Muscle of leg (tissue), 11 donors: ENCODE data around the gene TGFB1I1. TPM values are rescaled to one million over a fixed set of nuclear protein-coding genes. Genes with fewer than 3 reads are reported as not detected.
"Not testable (repeated sequence)": the region's sequence is repeated elsewhere in the genome, so short reads cannot be mapped to it uniquely, and the experiment has no call there.

Experiments
- DNase-seq: peaks from one replicate; pipeline ENCODE4 v3.0.0; 2013
- H3K27ac ChIP-seq: one replicate; pipeline ENCODE4 v1.5.1; 2013; ENCODE audit warnings: mild to moderate bottlenecking, low read length, control low read depth
- H3K27me3 ChIP-seq: one replicate; pipeline ENCODE4 v1.6.1; 2013; ENCODE audit warnings: low read length; ENCODE audit not compliant: control insufficient read depth, insufficient read depth
- H3K36me3 ChIP-seq: one replicate; pipeline ENCODE4 v1.6.1; 2013; ENCODE audit warnings: low read length; ENCODE audit not compliant: control insufficient read depth, insufficient read depth
- H3K4me1 ChIP-seq: one replicate; pipeline ENCODE4 v1.6.1; 2013; ENCODE audit warnings: low read length; ENCODE audit not compliant: control insufficient read depth, insufficient read depth
- H3K4me3 ChIP-seq: one replicate; pipeline ENCODE4 v1.5.1; 2013; ENCODE audit warnings: low read length, control low read depth
- H3K9me3 ChIP-seq: replicated peaks from 2 replicates; pipeline ENCODE4 v1.6.1; 2013; ENCODE audit warnings: low read depth, low read length; ENCODE audit not compliant: control insufficient read depth
- WGBS: methylation state at CpG from one replicate; pipeline ENCODE4 v1.1.5; 2013; ENCODE audit warnings: missing lambda C conversion rate; ENCODE audit not compliant: insufficient coverage; 5-methylcytosine and 5-hydroxymethylcytosine counted together
- polyA plus RNA-seq, 8 donors: library from polyadenylated mRNA; unstranded; fragments of 120-200 nt; gene quantifications; one replicate each; pipeline versions ENCODE4 v1.2.1 to v1.2.3, GENCODE V29; 2013; ENCODE audit warnings: inconsistent platforms in 1 of 8, low replicate concordance in 1 of 8; ENCODE audit not compliant: insufficient read length in 8 of 8, insufficient read depth in 1 of 8
- total RNA-seq: library from RNA; stranded (reverse); fragments of 120-200 nt; gene quantifications from one replicate; pipeline ENCODE4 v1.2.4, GENCODE V29; 2013

The TGFB1I1 gene
- total and polyA plus RNA-seq, 9 donors = 29.9 to 127 (median 84.6) TPM

GRCh38 chr16:31499928-31500327 is 28.0 kb downstream of the TGFB1I1 start:
- 93% methylated on average over 7 of the region's 8 CpGs for WGBS
- DNase-seq = no peak

GRCh38 chr16:31501226-31501965 is 29.4 kb downstream of the TGFB1I1 start:
- Histone ChIP-seq H3K9me3 (no peaks in the 10 kb centered on the region), H3K27ac (no peak overlapping the region), H3K36me3 (peaks cover 61% of the 10 kb centered on the region), H3K4me3 (no peak overlapping the region), H3K4me1 (no peaks in the 10 kb centered on the region), H3K27me3 (no peaks in the 10 kb centered on the region)
- 100% methylated on average over 1 of the region's 3 CpGs for WGBS
- DNase-seq = no peak

More at GRCh38 chr16:31499928-31500327, 28.0 kb downstream of the TGFB1I1 start:
- H3K4me1 ChIP-seq = no peaks in the 10 kb centered on the region
- no peaks in the 10 kb centered on the region for H3K9me3 ChIP-seq
- H3K27me3 ChIP-seq = no peaks in the 10 kb centered on the region
- no peak overlapping the region for H3K4me3 ChIP-seq
- no peak overlapping the region for H3K27ac ChIP-seq
- peaks cover 65% of the 10 kb centered on the region for H3K36me3 ChIP-seq

- H3K27me3 ChIP-seq = no peaks in the 10 kb centered on the region
- peaks cover 5% of the 10 kb centered on the region for H3K4me1 ChIP-seq
- no CpG with 5 or more reads among the region's 4 CpGs for WGBS
- no peak overlapping the region for H3K4me3 ChIP-seq
- no peak overlapping the region for H3K27ac ChIP-seq
- no peak for DNase-seq
- no peaks in the 10 kb centered on the region for H3K9me3 ChIP-seq
- H3K36me3 ChIP-seq = peaks cover 55% of the 10 kb centered on the region
Observed at GRCh38 chr16:31501966-31502348, 30.0 kb downstream of the TGFB1I1 start.

GRCh38 chr16:31502981-31503380 is 31.0 kb downstream of the TGFB1I1 start:
- H3K4me3 ChIP-seq = no peak overlapping the region
- no peaks in the 10 kb centered on the region for H3K9me3 ChIP-seq
- DNase-seq = no peak
- peaks cover 45% of the 10 kb centered on the region for H3K36me3 ChIP-seq
- no peaks in the 10 kb centered on the region for H3K27me3 ChIP-seq
- H3K4me1 ChIP-seq = peaks cover 12% of the 10 kb centered on the region
- H3K27ac ChIP-seq = no peak overlapping the region

GRCh38 chr16:31503555-31503954 is 31.6 kb downstream of the TGFB1I1 start:
- not testable (repeated sequence) for H3K27ac ChIP-seq

GRCh38 chr16:31504159-31504558 is 32.2 kb downstream of the TGFB1I1 start:
- Histone ChIP-seq H3K27ac (no peak overlapping the region), H3K9me3 (no peaks in the 10 kb centered on the region), H3K4me1 (peaks cover 16% of the 10 kb centered on the region), H3K4me3 (no peak overlapping the region), H3K27me3 (no peaks in the 10 kb centered on the region), H3K36me3 (peaks cover 33% of the 10 kb centered on the region)
- DNase-seq = no peak
- 77% methylated on average over 6 of the region's 8 CpGs for WGBS

More at GRCh38 chr16:31503555-31503954, 31.6 kb downstream of the TGFB1I1 start:
- H3K4me3 ChIP-seq, H3K27me3 ChIP-seq, DNase-seq, H3K9me3 ChIP-seq: not testable (repeated sequence)
- peaks cover 39% of the 10 kb centered on the region for H3K36me3 ChIP-seq
- 95% methylated on average over 4 of the region's 8 CpGs for WGBS
- peaks cover 12% of the 10 kb centered on the region for H3K4me1 ChIP-seq

GRCh38 chr16:31505483-31505882 is 33.5 kb downstream of the TGFB1I1 start:
- peaks cover 17% of the 10 kb centered on the region for H3K4me1 ChIP-seq
- no CpG with 5 or more reads among the region's 4 CpGs for WGBS

GRCh38 chr16:31507617-31507928 is 35.6 kb downstream of the TGFB1I1 start:
- H3K27me3 ChIP-seq = no peaks in the 10 kb centered on the region
- DNase-seq = no peak
- no peaks in the 10 kb centered on the region for H3K9me3 ChIP-seq
- H3K27ac ChIP-seq = peak overlapping the region; percentile 93
- peaks cover 17% of the 10 kb centered on the region for H3K36me3 ChIP-seq
- WGBS = 2% methylated on average over 7 of the region's 12 CpGs
- peak overlapping the region; percentile 99 for H3K4me3 ChIP-seq
- H3K4me1 ChIP-seq = peaks cover 17% of the 10 kb centered on the region

More at GRCh38 chr16:31505483-31505882, 33.5 kb downstream of the TGFB1I1 start:
- DNase-seq = no peak
- Histone ChIP-seq H3K4me3 (no peak overlapping the region), H3K9me3 (no peaks in the 10 kb centered on the region), H3K27me3 (no peaks in the 10 kb centered on the region), H3K27ac (no peak overlapping the region), H3K36me3 (peaks cover 20% of the 10 kb centered on the region)

GRCh38 chr16:31507929-31508705 is 36.2 kb downstream of the TGFB1I1 start, which contains the start of gene RUSF1:
Gene RUSF1, minus strand, starts transcription at chr16:31508391. Its CDS starts 18 bp downstream, at chr16:31508373.
- under 1% methylated on average over 65 of the region's 65 CpGs for WGBS
- Histone ChIP-seq H3K4me1 (peaks cover 17% of the 10 kb centered on the region), H3K27me3 (no peaks in the 10 kb centered on the region), H3K36me3 (peaks cover 17% of the 10 kb centered on the region), H3K4me3 (peak within 1 kb of the TSS; percentile 99), H3K9me3 (no peaks in the 10 kb centered on the region), H3K27ac (peak within 1 kb of the TSS; percentile 93)
- peak; percentile 97 for DNase-seq

- Histone ChIP-seq H3K4me3 (peak overlapping the region; percentile 99), H3K9me3 (no peaks in the 10 kb centered on the region), H3K27me3 (no peaks in the 10 kb centered on the region), H3K27ac (peak overlapping the region; percentile 93), H3K4me1 (peaks cover 17% of the 10 kb centered on the region), H3K36me3 (peaks cover 17% of the 10 kb centered on the region)
- WGBS = 18% methylated on average over 4 of the region's 6 CpGs
- peak; percentile 86 for DNase-seq
Observed at GRCh38 chr16:31508706-31509195, 36.8 kb downstream of the TGFB1I1 start.
